Endodermal cell (in vitro differentiated cells): Measurements from ENCODE around the gene ZBED2. TPM values are rescaled to one million over a fixed set of nuclear protein-coding genes. Genes with fewer than 3 reads are reported as not detected.

Source experiments
- DNase-seq: peaks from one replicate; pipeline ENCODE4 v3.0.0-alpha.2; 2017
- H3K27ac ChIP-seq: 2 replicates; pipeline ENCODE4 v1.5.1; 2013; ENCODE audit warnings: mild to moderate bottlenecking, low read depth, low read length, moderate library complexity
- H3K27me3 ChIP-seq: 2 replicates; pipeline ENCODE4 v1.6.1; 2013; ENCODE audit warnings: mild to moderate bottlenecking, low read length, moderate library complexity; ENCODE audit not compliant: insufficient read depth, control insufficient read depth, poor library complexity, severe bottlenecking
- H3K36me3 ChIP-seq: 2 replicates; pipeline ENCODE4 v1.7.0; 2013; ENCODE audit warnings: mild to moderate bottlenecking, low read length, moderate library complexity; ENCODE audit not compliant: control insufficient read depth, insufficient read depth
- H3K4me1 ChIP-seq: one replicate; pipeline ENCODE4 v1.7.0; 2013; ENCODE audit warnings: low read length; ENCODE audit not compliant: control insufficient read depth, insufficient read depth
- H3K4me3 ChIP-seq: 2 replicates; pipeline ENCODE4 v1.5.1; 2013; ENCODE audit warnings: mild to moderate bottlenecking, low read length, moderate library complexity
- H3K9ac ChIP-seq: 2 replicates; pipeline ENCODE4 v1.6.1; 2013; ENCODE audit warnings: mild to moderate bottlenecking, low read length, moderate library complexity; ENCODE audit not compliant: poor library complexity, severe bottlenecking; ENCODE audit errors: extremely low read depth
- H3K9me3 ChIP-seq: 2 replicates; pipeline ENCODE4 v1.6.1; 2013; ENCODE audit warnings: mild to moderate bottlenecking, low read length, moderate library complexity; ENCODE audit not compliant: control insufficient read depth
- H3K27ac Mint-ChIP-seq: 2 replicates; pipeline ENCODE4 v1.8.0; 2020; ENCODE audit warnings: mixed read lengths
- H3K27me3 Mint-ChIP-seq: 2 replicates; pipeline ENCODE4 v1.8.0; 2021; ENCODE audit warnings: mild to moderate bottlenecking, mixed read lengths; ENCODE audit not compliant: insufficient read depth
- H3K36me3 Mint-ChIP-seq: 2 replicates; pipeline ENCODE4 v1.8.0; 2020; ENCODE audit warnings: low read depth, mixed read lengths
- H3K4me1 Mint-ChIP-seq: 2 replicates; pipeline ENCODE4 v1.8.0; 2020; ENCODE audit warnings: mixed read lengths
- H3K4me3 Mint-ChIP-seq: 2 replicates; pipeline ENCODE4 v1.8.0; 2020; ENCODE audit warnings: mild to moderate bottlenecking, moderate library complexity, mixed read lengths
- H3K9me3 Mint-ChIP-seq: 2 replicates; pipeline ENCODE4 v1.8.0; 2020; ENCODE audit warnings: mild to moderate bottlenecking, mixed read lengths
- WGBS, 2 experiments: methylation state at CpG; one replicate each; pipeline versions ENCODE4 v1.1.5 to v1.1.7; 2013; ENCODE audit warnings: missing lambda C conversion rate in 2 of 2, mixed read lengths in 1 of 2; ENCODE audit not compliant: insufficient coverage in 1 of 2, insufficient read length in 1 of 2; 5-methylcytosine and 5-hydroxymethylcytosine counted together
- total RNA-seq, 2 donors: library from RNA; stranded (reverse); fragmentation: NEBNext Ultra II Directional in 1 of 2; extraction: Animal tissue kit (Norgen Biotek cat#: 25700) in 1 of 2; gene quantifications; 2 replicates in 1 of 2; 3 replicates in 1 of 2; pipeline ENCODE4 v1.2.1, GENCODE V29; 2021
- TF ChIP-seq, protein P1 (sequence below): fragments of 200-600 bp; sonication (generic); conservative IDR thresholded peaks from 2 replicates; pipeline ENCODE4 v1.5.0; 2021; ENCODE audit warnings: antibody characterized with exemption, mild to moderate bottlenecking

ZBED2 gene
- total RNA-seq, 2 donors from 2014 or later = not detected

DNA sequence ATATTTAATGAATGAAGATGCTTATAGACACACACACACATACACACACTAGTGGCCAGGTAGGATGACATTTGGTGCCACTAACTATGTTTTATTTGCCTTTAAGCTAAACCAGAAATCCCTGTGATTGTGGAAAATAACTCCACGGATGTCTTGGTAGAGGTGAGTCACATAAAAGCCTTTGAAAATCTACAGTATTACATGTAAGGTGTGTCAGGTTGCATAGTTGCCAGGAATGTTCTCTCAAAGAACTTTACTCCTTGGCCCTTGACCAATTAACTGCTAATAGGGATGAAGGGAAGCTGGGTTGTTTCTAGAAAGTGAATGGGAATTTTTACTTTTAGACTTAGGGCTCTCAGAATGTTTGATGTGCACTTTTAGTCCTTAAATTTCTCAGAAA is 9.9 kb downstream of the ZBED2 start:
- no peaks in the 10 kb centered on the region for H3K27me3 Mint-ChIP-seq
- Histone ChIP-seq H3K27me3 (no peaks in the 10 kb centered on the region), H3K27ac (no peak overlapping the region), H3K4me1 (no peaks in the 10 kb centered on the region), H3K4me3 (no peak overlapping the region), H3K36me3 (no peaks in the 10 kb centered on the region), H3K9me3 (no peaks in the 10 kb centered on the region), H3K9ac (no peak overlapping the region)
- H3K36me3 Mint-ChIP-seq = no peaks in the 10 kb centered on the region
- H3K9me3 Mint-ChIP-seq = peaks cover 8% of the 10 kb centered on the region
- TF ChIP-seq, protein P1, sequence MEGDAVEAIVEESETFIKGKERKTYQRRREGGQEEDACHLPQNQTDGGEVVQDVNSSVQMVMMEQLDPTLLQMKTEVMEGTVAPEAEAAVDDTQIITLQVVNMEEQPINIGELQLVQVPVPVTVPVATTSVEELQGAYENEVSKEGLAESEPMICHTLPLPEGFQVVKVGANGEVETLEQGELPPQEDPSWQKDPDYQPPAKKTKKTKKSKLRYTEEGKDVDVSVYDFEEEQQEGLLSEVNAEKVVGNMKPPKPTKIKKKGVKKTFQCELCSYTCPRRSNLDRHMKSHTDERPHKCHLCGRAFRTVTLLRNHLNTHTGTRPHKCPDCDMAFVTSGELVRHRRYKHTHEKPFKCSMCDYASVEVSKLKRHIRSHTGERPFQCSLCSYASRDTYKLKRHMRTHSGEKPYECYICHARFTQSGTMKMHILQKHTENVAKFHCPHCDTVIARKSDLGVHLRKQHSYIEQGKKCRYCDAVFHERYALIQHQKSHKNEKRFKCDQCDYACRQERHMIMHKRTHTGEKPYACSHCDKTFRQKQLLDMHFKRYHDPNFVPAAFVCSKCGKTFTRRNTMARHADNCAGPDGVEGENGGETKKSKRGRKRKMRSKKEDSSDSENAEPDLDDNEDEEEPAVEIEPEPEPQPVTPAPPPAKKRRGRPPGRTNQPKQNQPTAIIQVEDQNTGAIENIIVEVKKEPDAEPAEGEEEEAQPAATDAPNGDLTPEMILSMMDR = no peak
- 60 to 100% methylated on average over 1 of the region's 1 CpG for WGBS, 2 experiments
- H3K4me1 Mint-ChIP-seq = no peaks in the 10 kb centered on the region
- no peak overlapping the region for H3K27ac Mint-ChIP-seq
- H3K4me3 Mint-ChIP-seq = no peak overlapping the region
- no peak for DNase-seq

DNA sequence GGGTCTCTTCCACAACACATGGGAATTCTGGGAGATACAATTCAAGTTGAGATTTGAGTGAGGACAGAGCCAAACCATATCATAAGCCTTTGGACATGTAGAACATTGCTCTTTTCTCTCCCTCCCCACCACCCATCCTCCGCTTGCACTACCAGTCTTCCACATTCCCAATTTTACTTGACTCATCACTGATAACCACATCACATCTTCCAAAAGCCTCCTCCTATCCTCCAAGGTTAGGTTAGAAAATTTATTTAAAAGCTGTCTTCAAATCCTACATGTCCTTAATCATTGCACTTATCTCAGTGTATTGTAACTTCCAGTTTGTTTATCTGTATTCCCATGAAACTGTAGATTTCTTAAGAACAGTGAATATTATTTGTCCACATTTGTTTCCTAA is 10.4 kb downstream of the ZBED2 start:
- TF ChIP-seq, protein P1 = no peak
- WGBS, 2 experiments = 100% methylated on average over 1 of the region's 1 CpG; no CpG with 5 or more reads in 1 of the 2 experiments
- H3K27ac Mint-ChIP-seq = no peak overlapping the region
- no peaks in the 10 kb centered on the region for H3K4me1 ChIP-seq
- no peaks in the 10 kb centered on the region for H3K36me3 ChIP-seq
- no peaks in the 10 kb centered on the region for H3K27me3 ChIP-seq
- no peak overlapping the region for H3K4me3 ChIP-seq
- H3K4me3 Mint-ChIP-seq = no peak overlapping the region
- no peak overlapping the region for H3K27ac ChIP-seq
- H3K27me3 Mint-ChIP-seq = no peaks in the 10 kb centered on the region
- H3K9ac ChIP-seq = no peak overlapping the region
- DNase-seq = no peak
- no peaks in the 10 kb centered on the region for H3K36me3 Mint-ChIP-seq
- no peaks in the 10 kb centered on the region for H3K9me3 ChIP-seq
- no peaks in the 10 kb centered on the region for H3K4me1 Mint-ChIP-seq
- H3K9me3 Mint-ChIP-seq = peaks cover 8% of the 10 kb centered on the region

DNA sequence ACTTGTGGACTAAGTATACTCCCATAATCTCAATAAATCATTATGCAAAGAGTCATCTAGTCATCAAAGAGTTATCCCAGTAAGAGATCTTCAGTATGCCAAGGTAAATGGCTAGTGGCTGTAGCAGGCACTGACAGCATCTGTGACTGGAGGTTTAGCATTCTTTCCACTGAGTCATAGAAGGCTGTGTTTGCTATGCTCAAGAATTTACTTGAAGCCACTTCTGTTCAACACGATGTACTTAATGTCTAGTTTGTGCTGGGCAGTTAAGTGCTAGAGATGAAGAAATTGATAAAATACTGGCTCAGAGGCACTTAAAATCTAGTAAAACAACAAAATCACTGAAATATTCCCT is 13.0 kb downstream of the ZBED2 start:
- Mint-ChIP-seq H3K27me3 (no peaks in the 10 kb centered on the region), H3K9me3 (peaks cover 8% of the 10 kb centered on the region), H3K27ac (no peak overlapping the region), H3K36me3 (no peaks in the 10 kb centered on the region), H3K4me3 (no peak overlapping the region), H3K4me1 (no peaks in the 10 kb centered on the region)
- no peak overlapping the region for H3K27ac ChIP-seq
- TF ChIP-seq, protein P1 = no peak
- no peaks in the 10 kb centered on the region for H3K27me3 ChIP-seq
- WGBS, 2 experiments = 80 to 83% methylated on average over 1 of the region's 1 CpG
- H3K36me3 ChIP-seq = no peaks in the 10 kb centered on the region
- no peak overlapping the region for H3K9ac ChIP-seq
- DNase-seq = no peak
- no peaks in the 10 kb centered on the region for H3K4me1 ChIP-seq
- H3K9me3 ChIP-seq = no peaks in the 10 kb centered on the region
- H3K4me3 ChIP-seq = no peak overlapping the region
